ENCODE data around the gene IL2RA.

DNA sequence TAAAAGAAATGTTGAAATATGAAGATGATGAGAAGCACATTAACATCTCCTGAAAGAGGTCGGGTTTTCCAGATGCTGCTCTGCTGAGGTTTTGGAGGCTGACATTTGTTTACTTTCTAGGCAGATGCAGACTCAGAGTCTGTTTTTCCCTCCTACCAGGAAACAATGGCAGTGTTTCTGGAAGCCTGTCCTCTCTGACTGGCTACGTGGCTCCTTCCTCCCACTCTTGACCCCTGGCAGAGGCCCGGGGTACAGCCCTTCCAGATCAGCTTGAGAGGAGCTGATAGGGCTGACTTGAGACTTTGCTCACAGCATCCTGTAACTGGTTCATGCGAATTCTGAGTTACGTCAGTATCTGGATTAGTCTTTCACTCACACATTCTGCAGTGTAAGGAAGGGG lies 43.7 kb downstream of the IL2RA start:
- TF ChIP-seq, protein P1, sequence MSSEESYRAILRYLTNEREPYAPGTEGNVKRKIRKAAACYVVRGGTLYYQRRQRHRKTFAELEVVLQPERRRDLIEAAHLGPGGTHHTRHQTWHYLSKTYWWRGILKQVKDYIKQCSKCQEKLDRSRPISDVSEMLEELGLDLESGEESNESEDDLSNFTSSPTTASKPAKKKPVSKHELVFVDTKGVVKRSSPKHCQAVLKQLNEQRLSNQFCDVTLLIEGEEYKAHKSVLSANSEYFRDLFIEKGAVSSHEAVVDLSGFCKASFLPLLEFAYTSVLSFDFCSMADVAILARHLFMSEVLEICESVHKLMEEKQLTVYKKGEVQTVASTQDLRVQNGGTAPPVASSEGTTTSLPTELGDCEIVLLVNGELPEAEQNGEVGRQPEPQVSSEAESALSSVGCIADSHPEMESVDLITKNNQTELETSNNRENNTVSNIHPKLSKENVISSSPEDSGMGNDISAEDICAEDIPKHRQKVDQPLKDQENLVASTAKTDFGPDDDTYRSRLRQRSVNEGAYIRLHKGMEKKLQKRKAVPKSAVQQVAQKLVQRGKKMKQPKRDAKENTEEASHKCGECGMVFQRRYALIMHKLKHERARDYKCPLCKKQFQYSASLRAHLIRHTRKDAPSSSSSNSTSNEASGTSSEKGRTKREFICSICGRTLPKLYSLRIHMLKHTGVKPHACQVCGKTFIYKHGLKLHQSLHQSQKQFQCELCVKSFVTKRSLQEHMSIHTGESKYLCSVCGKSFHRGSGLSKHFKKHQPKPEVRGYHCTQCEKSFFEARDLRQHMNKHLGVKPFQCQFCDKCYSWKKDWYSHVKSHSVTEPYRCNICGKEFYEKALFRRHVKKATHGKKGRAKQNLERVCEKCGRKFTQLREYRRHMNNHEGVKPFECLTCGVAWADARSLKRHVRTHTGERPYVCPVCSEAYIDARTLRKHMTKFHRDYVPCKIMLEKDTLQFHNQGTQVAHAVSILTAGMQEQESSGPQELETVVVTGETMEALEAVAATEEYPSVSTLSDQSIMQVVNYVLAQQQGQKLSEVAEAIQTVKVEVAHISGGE (CRISPR knock-in tag; IDR thresholded peaks at IDR 0.05), result no peak
- TF ChIP-seq CHD4 (IDR thresholded peaks at IDR 0.05) (no peak), FOS (IDR thresholded peaks at IDR 0.05; ENCODE audit: borderline replicate concordance, extremely low read depth, insufficient read length) (no peak)
